Epithelial cell of proximal tubule (primary cell): ENCODE data around the gene SLC16A1. TPM values are rescaled to one million over a fixed set of nuclear protein-coding genes. Genes with fewer than 3 reads are reported as not detected.
"Not testable (repeated sequence)": the region's sequence is repeated elsewhere in the genome, so short reads cannot be mapped to it uniquely, and the experiment has no call there.

Experiments used
- DNase-seq: peaks from one replicate; pipeline ENCODE4 v3.0.0-alpha.2; 2011; ENCODE audit warnings: low read depth
- H3K4me3 ChIP-seq: 2 replicates; pipeline ENCODE4 v1.5.1; 2011; ENCODE audit warnings: low read depth, mild to moderate bottlenecking, low read length
- CTCF ChIP-seq: conservative IDR thresholded peaks from 2 replicates; pipeline ENCODE4 v1.5.1; 2012; ENCODE audit warnings: low read depth, mild to moderate bottlenecking, low read length
- total RNA-seq: library from RNA; depleted of rRNA; stranded (reverse); fragments of >200 nt; gene quantifications from 2 replicates; pipeline ENCODE4 v1.2.3, GENCODE V29; 2015

SLC16A1 gene
- total RNA-seq, 1 donor from 2014 or later = 61.4 TPM

- TF ChIP-seq CTCF = no peak
- no peak for DNase-seq
- H3K4me3 ChIP-seq = no peak overlapping the region
Observed at GRCh38 chr1:112901387-112901786, 54.6 kb downstream of the SLC16A1 start.

- no peak for TF ChIP-seq CTCF
- H3K4me3 ChIP-seq = no peak overlapping the region
- no peak for DNase-seq
Observed at GRCh38 chr1:112896783-112897182, 59.2 kb downstream of the SLC16A1 start.

- H3K4me3 ChIP-seq = no peak overlapping the region
- DNase-seq = no peak
- TF ChIP-seq CTCF = no peak
Observed at GRCh38 chr1:112894561-112895011, 61.4 kb downstream of the SLC16A1 start.

DNA sequence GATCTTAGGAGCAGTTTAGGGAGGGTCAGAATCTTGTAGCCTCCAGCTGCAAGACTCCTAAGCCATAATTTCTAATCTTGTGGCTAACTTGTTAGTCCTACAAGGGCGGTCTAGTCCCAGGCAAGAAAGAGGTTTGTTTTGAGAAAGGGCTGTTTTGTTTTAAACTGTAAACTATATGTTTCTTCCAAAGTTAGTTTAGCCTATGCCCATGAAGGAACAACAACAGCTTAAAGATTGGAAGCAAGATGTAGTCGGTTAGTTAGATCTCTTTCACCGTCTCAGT is 62.0 kb downstream of the SLC16A1 start:
- no peak for DNase-seq
- no peak for TF ChIP-seq CTCF
- H3K4me3 ChIP-seq = no peak overlapping the region

DNA sequence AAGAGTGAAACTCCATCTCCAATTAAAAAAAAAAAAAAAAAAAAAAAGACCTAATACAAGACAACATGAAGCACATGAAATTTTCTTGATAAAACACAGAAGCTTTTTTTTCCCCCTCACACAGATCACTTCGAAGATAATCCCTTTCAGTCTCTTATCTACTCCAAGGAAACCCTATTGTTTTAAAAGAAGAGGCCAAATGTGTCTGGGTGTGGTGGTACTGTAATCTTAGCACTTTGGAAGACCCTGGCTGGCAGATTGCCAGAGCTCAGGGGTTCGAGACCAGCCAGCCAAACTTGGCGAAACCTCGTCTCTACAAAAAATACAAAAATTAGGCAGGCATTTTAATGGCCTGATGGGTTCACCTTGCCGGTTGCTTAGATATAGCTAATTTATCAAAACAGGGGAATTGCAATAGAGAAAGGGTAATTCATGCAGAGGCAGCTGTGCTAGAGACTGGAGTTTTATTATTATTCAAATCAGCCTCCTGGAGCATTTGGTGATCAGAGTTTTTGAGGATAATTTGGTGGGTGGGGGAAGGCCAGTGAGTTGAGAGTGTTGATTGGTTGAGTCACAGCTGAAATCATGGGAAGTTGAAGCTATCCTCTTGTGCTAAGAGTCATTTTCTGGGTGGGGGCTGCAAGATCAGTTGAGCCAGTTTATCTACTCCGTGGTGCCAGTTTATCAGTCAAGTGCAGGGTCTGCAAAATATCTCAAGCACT is 62.5 kb downstream of the SLC16A1 start:
- no peak for DNase-seq
- TF ChIP-seq CTCF = no peak

GRCh38 chr1:112889906-112890305 is 66.1 kb downstream of the SLC16A1 start:
- DNase-seq, H3K4me3 ChIP-seq: not testable (repeated sequence)

More for the DNA sequence above, 62.5 kb downstream of the SLC16A1 start:
- no peak overlapping the region for H3K4me3 ChIP-seq

DNA sequence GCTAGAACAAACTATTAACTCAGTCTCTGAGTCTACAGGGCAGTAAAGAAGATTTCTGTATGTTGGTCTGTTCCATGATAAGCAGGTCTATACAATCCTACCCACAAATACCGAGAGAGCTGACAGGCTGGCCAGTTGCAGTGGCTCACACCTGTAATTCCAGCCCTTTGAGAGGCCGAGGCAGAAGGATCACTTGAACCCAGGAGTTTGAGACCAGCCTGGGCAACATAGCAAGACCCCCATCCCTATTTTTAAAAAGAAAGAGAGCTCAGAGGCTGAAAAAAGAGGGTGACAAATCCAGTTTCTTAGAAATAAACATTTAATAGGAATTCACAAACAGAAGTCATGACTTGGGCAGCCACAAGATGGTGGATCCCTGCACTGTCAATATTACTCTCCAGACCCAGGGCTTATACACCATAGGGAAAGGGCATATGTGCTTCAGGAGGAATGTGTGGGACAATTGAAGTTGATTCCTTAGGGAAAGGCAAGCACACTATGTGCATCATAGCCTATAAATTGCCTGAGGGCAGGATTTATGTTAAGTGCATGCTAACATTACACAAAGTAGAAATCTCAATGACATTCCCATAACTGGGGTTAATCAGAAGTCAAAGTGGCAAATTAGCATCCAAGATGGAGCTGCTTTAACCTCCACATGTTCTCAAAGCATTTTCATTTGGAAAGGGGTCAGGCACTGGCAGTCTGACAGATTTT is 66.8 kb downstream of the SLC16A1 start:
- no peak for TF ChIP-seq CTCF
- no peak overlapping the region for H3K4me3 ChIP-seq
- no peak for DNase-seq
